Liver (tissue), 9 donors: ENCODE measurements around the gene PRSS38. TPM values are rescaled to one million over a fixed set of nuclear protein-coding genes. Genes with fewer than 3 reads are reported as not detected.

Experiments
- DNase-seq: peaks from one replicate; pipeline ENCODE4 v3.0.0-alpha.2; 2017; ENCODE audit warnings: low spot score
- H3K27ac ChIP-seq, 2 donors: one replicate each; pipeline ENCODE4 v1.7.0; 2013; ENCODE audit warnings: inconsistent platforms in 2 of 2, low read length in 2 of 2, control low read depth in 1 of 2, low read depth in 1 of 2, mild to moderate bottlenecking in 1 of 2
- H3K27me3 ChIP-seq, 4 donors: one replicate each; pipeline versions ENCODE4 v1.6.1 to v1.7.0; 2013; ENCODE audit warnings: low read length in 3 of 4, inconsistent platforms in 1 of 4, mild to moderate bottlenecking in 1 of 4, moderate library complexity in 1 of 4; ENCODE audit not compliant: control insufficient read depth in 4 of 4, insufficient read depth in 4 of 4
- H3K36me3 ChIP-seq, 4 donors: one replicate each; pipeline versions ENCODE4 v1.6.1 to v1.7.0; 2013; ENCODE audit warnings: low read length in 3 of 4, mild to moderate bottlenecking in 3 of 4, low read depth in 1 of 4, moderate library complexity in 1 of 4; ENCODE audit not compliant: control insufficient read depth in 4 of 4, insufficient read depth in 3 of 4
- H3K4me1 ChIP-seq, 4 donors: one replicate each; pipeline versions ENCODE4 v1.6.1 to v1.7.0; 2013; ENCODE audit warnings: low read length in 3 of 4, mild to moderate bottlenecking in 3 of 4, moderate library complexity in 1 of 4; ENCODE audit not compliant: control insufficient read depth in 4 of 4, insufficient read depth in 4 of 4
- H3K4me3 ChIP-seq, 3 donors: one replicate each; pipeline versions ENCODE4 v1.6.1 to v1.7.0; 2013; ENCODE audit warnings: low read length in 3 of 3, control low read depth in 1 of 3, low read depth in 1 of 3, mild to moderate bottlenecking in 1 of 3
- H3K9ac ChIP-seq, 2 donors: one replicate each; pipeline ENCODE4 v1.7.0; 2013; ENCODE audit warnings: low read length in 2 of 2, mild to moderate bottlenecking in 2 of 2, moderate library complexity in 2 of 2, control low read depth in 1 of 2, low read depth in 1 of 2
- H3K9me3 ChIP-seq, 4 donors: one replicate each; pipeline versions ENCODE4 v1.6.1 to v1.7.0; 2013; ENCODE audit warnings: low read length in 3 of 4; ENCODE audit not compliant: control insufficient read depth in 4 of 4
- EGR1 ChIP-seq, 2 donors: IDR thresholded peaks; 2 replicates each; pipeline ENCODE4 v1.6.1; 2016 to 2018; ENCODE audit warnings: antibody characterized with exemption in 2 of 2, low read depth in 2 of 2
- FOXA1 ChIP-seq: IDR thresholded peaks from 2 replicates; pipeline ENCODE4 v1.6.1; 2016; ENCODE audit warnings: antibody characterized with exemption
- FOXA2 ChIP-seq: IDR thresholded peaks from 2 replicates; pipeline ENCODE4 v1.6.1; 2016; ENCODE audit warnings: antibody characterized with exemption
- GABPA ChIP-seq, 2 donors: IDR thresholded peaks in 1 of 2; conservative IDR thresholded peaks in 1 of 2; 2 replicates each; pipeline ENCODE4 v1.6.1; 2016; ENCODE audit warnings: antibody characterized with exemption in 2 of 2, mild to moderate bottlenecking in 1 of 2, moderate library complexity in 1 of 2
- HNF4A ChIP-seq, 2 donors: conservative IDR thresholded peaks; 2 replicates each; pipeline ENCODE4 v1.6.1; 2016; ENCODE audit warnings: antibody characterized with exemption in 2 of 2, mild to moderate bottlenecking in 2 of 2
- JUND ChIP-seq, 2 donors: IDR thresholded peaks; 2 replicates each; pipeline ENCODE4 v1.6.1; 2016; ENCODE audit warnings: antibody characterized with exemption in 2 of 2
- NR2F2 ChIP-seq: IDR thresholded peaks from 2 replicates; pipeline ENCODE4 v1.6.1; 2016; ENCODE audit warnings: antibody characterized with exemption
- RAD21 ChIP-seq, 2 donors: IDR thresholded peaks; 2 replicates each; pipeline ENCODE4 v1.6.1; 2016; ENCODE audit warnings: antibody characterized with exemption in 2 of 2, mild to moderate bottlenecking in 2 of 2
- RXRA ChIP-seq, 2 donors: IDR thresholded peaks; 2 replicates each; pipeline ENCODE4 v1.6.1; 2017 to 2018; ENCODE audit warnings: antibody characterized with exemption in 2 of 2, mild to moderate bottlenecking in 1 of 2
- SP1 ChIP-seq: IDR thresholded peaks from 2 replicates; pipeline ENCODE4 v1.6.1; 2018; ENCODE audit warnings: antibody characterized with exemption, mild to moderate bottlenecking
- TAF1 ChIP-seq: conservative IDR thresholded peaks from 2 replicates; pipeline ENCODE4 v1.6.1; 2016; ENCODE audit warnings: antibody characterized with exemption, mild to moderate bottlenecking
- YY1 ChIP-seq: IDR thresholded peaks from 2 replicates; pipeline ENCODE4 v1.6.1; 2016; ENCODE audit warnings: antibody characterized with exemption, mild to moderate bottlenecking
- WGBS: extraction: QIAGEN DNeasy Blood & Tissue Kit; methylation state at CpG from one replicate; pipeline ENCODE4 v1.1.7; 2013; 5-methylcytosine and 5-hydroxymethylcytosine counted together
- polyA plus RNA-seq, 2 donors: library from polyadenylated mRNA; stranded (reverse) in 1 of 2; unstranded in 1 of 2; fragments of 200-250 nt in 1 of 2; fragments of >200 nt in 1 of 2; fragmentation: Nextera tagmentation in 1 of 2; extraction: Ambion mirVana in 1 of 2; gene quantifications; one replicate each; pipeline versions ENCODE4 v1.2.1 to v1.2.3, GENCODE V29; 2013 to 2015
- total RNA-seq, 2 donors: library from RNA; depleted of rRNA; stranded (reverse); fragments of >200 nt; gene quantifications; one replicate each; pipeline ENCODE4 v1.2.3, GENCODE V29; 2014
- TF ChIP-seq, protein P1 (sequence below): IDR thresholded peaks from 2 replicates; pipeline ENCODE4 v1.6.1; 2016; ENCODE audit warnings: antibody characterized with exemption
- TF ChIP-seq, protein P2 (sequence below): IDR thresholded peaks from 2 replicates; pipeline ENCODE4 v1.6.1; 2016; ENCODE audit warnings: antibody characterized with exemption, mild to moderate bottlenecking
- TF ChIP-seq, protein P3 (sequence below): IDR thresholded peaks from 2 replicates; pipeline ENCODE4 v1.6.1; 2016; ENCODE audit warnings: antibody characterized with exemption
- TF ChIP-seq, protein P4 (sequence below): fragments of 150-350 bp; IDR thresholded peaks from 2 replicates; pipeline ENCODE4 v1.5.1; 2017; ENCODE audit warnings: improper control_type of control experiment, low read depth, low read length; ENCODE audit not compliant: missing input control
- TF ChIP-seq, protein P5 (sequence below): IDR thresholded peaks from 2 replicates; pipeline ENCODE4 v1.6.1; 2016; ENCODE audit warnings: antibody characterized with exemption
- donor health status: healthy.
- donor health status: healthy.
- donor health status: healthy.
- donor health status: healthy.
- donor health status: healthy.

The PRSS38 gene
- total and polyA plus RNA-seq, 4 donors, result not detected

DNA sequence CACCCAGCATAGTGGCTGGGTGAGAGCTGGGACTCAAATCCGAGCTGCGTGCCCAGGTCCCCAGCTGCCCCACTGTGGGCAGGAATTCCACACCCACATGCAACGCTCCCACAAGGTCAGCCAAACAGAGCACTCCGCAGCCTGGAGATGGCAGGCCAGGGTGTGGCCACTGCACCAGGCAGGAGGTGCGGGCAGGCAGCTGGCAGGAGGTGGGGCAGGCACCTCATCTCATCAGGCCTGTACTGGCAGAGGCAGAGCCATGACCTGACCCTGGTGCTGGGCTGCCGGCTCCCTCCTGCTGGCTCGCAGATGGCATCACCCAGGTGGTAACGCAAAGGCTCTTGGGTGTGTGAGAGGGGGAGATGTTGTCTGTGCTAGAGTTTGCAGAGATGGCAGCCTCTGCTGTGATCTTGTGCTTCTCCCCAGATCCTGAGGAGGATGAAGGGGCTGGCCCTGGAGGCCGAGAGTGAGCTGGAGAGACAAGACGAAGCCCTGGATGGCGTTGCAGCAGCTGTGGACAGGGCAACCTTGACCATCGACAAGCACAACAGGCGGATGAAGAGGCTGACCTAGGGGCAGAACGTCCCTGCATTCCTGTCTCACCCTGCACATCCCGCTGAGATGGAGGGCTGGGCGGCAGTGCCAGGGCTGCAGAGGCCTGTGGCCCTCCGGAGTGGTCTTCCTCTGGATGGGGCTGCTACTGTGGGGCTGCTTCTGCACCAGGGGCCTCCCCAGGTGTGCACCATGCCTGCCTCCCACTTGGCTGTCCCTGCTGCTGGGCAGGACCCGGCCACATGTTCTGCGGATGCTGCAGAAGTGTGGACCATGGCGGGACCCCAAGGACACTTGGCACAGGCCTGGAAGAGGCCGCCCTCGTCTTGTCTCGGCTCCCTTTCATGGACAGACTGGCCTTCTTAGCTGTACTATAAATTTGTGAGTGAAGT lies 35.1 kb upstream of the PRSS38 start:
- no peak for DNase-seq
- TF ChIP-seq RAD21 (IDR thresholded peaks at IDR 0.05), result no peak
- no peak for TF ChIP-seq FOXA1
- no peak for TF ChIP-seq EGR1 (IDR thresholded peaks at IDR 0.05; ENCODE audit: low read depth in 2 of 2)
- TF ChIP-seq HNF4A (conservative IDR thresholded peaks at IDR 0.05), result no peak
- TF ChIP-seq YY1, result no peak
- TF ChIP-seq SP1, result no peak
- TF ChIP-seq GABPA (IDR thresholded peaks at IDR 0.05 in 1 of 2, conservative IDR thresholded peaks at IDR 0.05 in 1 of 2), result no peak
- TF ChIP-seq, protein P1, sequence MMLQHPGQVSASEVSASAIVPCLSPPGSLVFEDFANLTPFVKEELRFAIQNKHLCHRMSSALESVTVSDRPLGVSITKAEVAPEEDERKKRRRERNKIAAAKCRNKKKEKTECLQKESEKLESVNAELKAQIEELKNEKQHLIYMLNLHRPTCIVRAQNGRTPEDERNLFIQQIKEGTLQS, result no peak
- no peak for TF ChIP-seq TAF1
- TF ChIP-seq, protein P2, sequence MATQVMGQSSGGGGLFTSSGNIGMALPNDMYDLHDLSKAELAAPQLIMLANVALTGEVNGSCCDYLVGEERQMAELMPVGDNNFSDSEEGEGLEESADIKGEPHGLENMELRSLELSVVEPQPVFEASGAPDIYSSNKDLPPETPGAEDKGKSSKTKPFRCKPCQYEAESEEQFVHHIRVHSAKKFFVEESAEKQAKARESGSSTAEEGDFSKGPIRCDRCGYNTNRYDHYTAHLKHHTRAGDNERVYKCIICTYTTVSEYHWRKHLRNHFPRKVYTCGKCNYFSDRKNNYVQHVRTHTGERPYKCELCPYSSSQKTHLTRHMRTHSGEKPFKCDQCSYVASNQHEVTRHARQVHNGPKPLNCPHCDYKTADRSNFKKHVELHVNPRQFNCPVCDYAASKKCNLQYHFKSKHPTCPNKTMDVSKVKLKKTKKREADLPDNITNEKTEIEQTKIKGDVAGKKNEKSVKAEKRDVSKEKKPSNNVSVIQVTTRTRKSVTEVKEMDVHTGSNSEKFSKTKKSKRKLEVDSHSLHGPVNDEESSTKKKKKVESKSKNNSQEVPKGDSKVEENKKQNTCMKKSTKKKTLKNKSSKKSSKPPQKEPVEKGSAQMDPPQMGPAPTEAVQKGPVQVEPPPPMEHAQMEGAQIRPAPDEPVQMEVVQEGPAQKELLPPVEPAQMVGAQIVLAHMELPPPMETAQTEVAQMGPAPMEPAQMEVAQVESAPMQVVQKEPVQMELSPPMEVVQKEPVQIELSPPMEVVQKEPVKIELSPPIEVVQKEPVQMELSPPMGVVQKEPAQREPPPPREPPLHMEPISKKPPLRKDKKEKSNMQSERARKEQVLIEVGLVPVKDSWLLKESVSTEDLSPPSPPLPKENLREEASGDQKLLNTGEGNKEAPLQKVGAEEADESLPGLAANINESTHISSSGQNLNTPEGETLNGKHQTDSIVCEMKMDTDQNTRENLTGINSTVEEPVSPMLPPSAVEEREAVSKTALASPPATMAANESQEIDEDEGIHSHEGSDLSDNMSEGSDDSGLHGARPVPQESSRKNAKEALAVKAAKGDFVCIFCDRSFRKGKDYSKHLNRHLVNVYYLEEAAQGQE, result no peak
- TF ChIP-seq, protein P3, sequence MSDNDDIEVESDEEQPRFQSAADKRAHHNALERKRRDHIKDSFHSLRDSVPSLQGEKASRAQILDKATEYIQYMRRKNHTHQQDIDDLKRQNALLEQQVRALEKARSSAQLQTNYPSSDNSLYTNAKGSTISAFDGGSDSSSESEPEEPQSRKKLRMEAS, result no peak
- no peak for TF ChIP-seq JUND (IDR thresholded peaks at IDR 0.05)
- TF ChIP-seq NR2F2, result no peak
- TF ChIP-seq RXRA (IDR thresholded peaks at IDR 0.05), result no peak
- TF ChIP-seq, protein P4, sequence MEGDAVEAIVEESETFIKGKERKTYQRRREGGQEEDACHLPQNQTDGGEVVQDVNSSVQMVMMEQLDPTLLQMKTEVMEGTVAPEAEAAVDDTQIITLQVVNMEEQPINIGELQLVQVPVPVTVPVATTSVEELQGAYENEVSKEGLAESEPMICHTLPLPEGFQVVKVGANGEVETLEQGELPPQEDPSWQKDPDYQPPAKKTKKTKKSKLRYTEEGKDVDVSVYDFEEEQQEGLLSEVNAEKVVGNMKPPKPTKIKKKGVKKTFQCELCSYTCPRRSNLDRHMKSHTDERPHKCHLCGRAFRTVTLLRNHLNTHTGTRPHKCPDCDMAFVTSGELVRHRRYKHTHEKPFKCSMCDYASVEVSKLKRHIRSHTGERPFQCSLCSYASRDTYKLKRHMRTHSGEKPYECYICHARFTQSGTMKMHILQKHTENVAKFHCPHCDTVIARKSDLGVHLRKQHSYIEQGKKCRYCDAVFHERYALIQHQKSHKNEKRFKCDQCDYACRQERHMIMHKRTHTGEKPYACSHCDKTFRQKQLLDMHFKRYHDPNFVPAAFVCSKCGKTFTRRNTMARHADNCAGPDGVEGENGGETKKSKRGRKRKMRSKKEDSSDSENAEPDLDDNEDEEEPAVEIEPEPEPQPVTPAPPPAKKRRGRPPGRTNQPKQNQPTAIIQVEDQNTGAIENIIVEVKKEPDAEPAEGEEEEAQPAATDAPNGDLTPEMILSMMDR, result no peak
- TF ChIP-seq, protein P5, sequence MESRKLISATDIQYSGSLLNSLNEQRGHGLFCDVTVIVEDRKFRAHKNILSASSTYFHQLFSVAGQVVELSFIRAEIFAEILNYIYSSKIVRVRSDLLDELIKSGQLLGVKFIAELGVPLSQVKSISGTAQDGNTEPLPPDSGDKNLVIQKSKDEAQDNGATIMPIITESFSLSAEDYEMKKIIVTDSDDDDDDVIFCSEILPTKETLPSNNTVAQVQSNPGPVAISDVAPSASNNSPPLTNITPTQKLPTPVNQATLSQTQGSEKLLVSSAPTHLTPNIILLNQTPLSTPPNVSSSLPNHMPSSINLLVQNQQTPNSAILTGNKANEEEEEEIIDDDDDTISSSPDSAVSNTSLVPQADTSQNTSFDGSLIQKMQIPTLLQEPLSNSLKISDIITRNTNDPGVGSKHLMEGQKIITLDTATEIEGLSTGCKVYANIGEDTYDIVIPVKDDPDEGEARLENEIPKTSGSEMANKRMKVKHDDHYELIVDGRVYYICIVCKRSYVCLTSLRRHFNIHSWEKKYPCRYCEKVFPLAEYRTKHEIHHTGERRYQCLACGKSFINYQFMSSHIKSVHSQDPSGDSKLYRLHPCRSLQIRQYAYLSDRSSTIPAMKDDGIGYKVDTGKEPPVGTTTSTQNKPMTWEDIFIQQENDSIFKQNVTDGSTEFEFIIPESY, result no peak
- no peak for TF ChIP-seq FOXA2
- H3K36me3 ChIP-seq, result peaks cover 0 to 29% (median 6%) of the 10 kb centered on the region in 4 donors
- H3K9ac ChIP-seq, result no peak overlapping the region
- no peaks in the 10 kb centered on the region for H3K9me3 ChIP-seq
- no peak overlapping the region for H3K27ac ChIP-seq
- no peaks in the 10 kb centered on the region for H3K4me1 ChIP-seq
- no peaks in the 10 kb centered on the region for H3K27me3 ChIP-seq
- H3K4me3 ChIP-seq, result no peak overlapping the region
- WGBS, result 90% methylated on average over 23 of the region's 23 CpGs
